RWPE1 (cell line): ENCODE measurements around the gene CCDC150.

Source experiments
- CTCF ChIA-PET: fragments of 350-600 bp; sonication (Branson Sonifier 250); formaldehyde crosslinking; extraction: SDS; loops from one replicate; lab custom pipeline; 2021; lab: Yijun Ruan, JAX
- POLR2A ChIA-PET: fragments of 400-600 bp; formaldehyde crosslinking; extraction: SDS; loops from one replicate; lab custom pipeline; 2020; ENCODE audit warnings: antibody characterized with exemption; ENCODE audit not compliant: low non-redundant PET; lab: Yijun Ruan, JAX
- DNase-seq: peaks from one replicate; pipeline ENCODE4 v3.0.0; 2012; ENCODE audit warnings: low spot score
- H3K27ac ChIP-seq: fragments of 450-650 bp; 2 replicates; pipeline ENCODE4 v1.5.1; 2017
- TF ChIP-seq, protein P1 (sequence below): fragments of 450-650 bp; conservative IDR thresholded peaks from 2 replicates; pipeline ENCODE4 v1.5.1; 2017; ENCODE audit warnings: low read depth, mild to moderate bottlenecking

Gene CCDC150

DNA sequence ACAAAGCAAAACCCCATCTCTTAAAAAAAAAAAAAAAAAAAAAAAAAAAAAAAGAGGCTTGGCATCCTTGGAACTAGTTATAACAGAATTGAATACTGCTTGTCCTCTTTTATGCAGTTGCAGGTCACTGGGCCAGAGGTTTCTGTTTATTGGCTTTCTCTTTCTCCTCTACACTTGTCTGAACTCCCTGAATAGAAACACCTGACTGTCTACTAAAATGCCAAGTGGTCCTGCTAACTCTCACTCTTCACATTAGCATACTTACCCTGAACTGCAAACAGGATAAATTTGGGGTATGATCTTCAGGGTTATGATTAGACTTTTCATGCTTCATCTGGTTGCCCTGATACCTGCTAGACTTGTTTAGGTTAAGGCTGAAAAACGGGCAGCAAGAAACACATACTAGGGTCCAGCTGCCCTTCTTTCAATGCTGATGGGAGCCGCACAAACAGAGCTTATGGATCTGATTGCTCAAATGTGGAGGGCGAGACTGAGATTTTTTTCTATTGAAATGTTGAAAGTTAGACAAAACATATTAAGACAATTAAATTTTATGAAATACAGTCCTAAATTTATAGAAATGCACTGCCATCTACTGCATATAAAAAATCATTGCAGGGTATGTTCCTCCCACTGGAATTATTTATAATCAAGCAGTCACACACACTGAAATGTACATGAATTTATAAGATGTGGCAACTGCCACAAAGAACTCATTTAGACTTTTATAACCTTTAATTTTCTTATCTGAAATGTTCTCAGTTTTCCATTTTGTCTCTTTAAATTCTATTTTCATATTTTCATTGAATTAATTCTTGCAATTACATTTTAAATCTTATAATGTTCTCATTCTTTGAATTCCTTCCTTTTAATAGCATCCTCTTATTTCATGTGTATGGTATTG is 119.2 kb downstream of the CCDC150 start:
- TF ChIP-seq, protein P1, sequence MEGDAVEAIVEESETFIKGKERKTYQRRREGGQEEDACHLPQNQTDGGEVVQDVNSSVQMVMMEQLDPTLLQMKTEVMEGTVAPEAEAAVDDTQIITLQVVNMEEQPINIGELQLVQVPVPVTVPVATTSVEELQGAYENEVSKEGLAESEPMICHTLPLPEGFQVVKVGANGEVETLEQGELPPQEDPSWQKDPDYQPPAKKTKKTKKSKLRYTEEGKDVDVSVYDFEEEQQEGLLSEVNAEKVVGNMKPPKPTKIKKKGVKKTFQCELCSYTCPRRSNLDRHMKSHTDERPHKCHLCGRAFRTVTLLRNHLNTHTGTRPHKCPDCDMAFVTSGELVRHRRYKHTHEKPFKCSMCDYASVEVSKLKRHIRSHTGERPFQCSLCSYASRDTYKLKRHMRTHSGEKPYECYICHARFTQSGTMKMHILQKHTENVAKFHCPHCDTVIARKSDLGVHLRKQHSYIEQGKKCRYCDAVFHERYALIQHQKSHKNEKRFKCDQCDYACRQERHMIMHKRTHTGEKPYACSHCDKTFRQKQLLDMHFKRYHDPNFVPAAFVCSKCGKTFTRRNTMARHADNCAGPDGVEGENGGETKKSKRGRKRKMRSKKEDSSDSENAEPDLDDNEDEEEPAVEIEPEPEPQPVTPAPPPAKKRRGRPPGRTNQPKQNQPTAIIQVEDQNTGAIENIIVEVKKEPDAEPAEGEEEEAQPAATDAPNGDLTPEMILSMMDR: peak; percentile 36
- ChIA-PET POLR2A (no interaction called here), CTCF (interaction anchor here (0.5 to 0.7 kb wide), 3 partner anchors 20 to 220 kb away, joined by 3 to 4 read pairs (median 3); no protein-coding TSS in a partner anchor)
- H3K27ac ChIP-seq: no peak overlapping the region
- DNase-seq: no peak

DNA sequence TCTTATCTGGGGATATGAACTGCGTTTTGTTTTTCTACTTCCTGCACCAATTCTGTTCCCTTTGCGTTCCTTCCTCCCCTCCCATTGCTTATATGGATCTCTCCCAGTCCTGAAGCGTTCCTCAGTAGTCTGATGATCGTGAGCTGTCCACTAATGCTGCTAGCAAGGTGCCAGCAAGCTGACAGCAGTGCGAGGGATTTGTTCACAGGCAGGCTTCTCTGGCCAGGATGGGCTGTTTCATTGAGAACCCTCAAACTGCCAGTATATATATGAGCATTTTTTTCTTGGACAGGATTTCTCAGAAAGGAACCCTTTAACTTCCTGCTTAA is 119.8 kb downstream of the CCDC150 start:
- no peak for DNase-seq
- ChIA-PET POLR2A (no interaction called here), CTCF (interaction anchor here (0.5 to 0.6 kb wide), 2 partner anchors 19 to 117 kb away, joined by 3 read pairs; no protein-coding TSS in a partner anchor)
- H3K27ac ChIP-seq: no peak overlapping the region
- TF ChIP-seq, protein P1: no peak

DNA sequence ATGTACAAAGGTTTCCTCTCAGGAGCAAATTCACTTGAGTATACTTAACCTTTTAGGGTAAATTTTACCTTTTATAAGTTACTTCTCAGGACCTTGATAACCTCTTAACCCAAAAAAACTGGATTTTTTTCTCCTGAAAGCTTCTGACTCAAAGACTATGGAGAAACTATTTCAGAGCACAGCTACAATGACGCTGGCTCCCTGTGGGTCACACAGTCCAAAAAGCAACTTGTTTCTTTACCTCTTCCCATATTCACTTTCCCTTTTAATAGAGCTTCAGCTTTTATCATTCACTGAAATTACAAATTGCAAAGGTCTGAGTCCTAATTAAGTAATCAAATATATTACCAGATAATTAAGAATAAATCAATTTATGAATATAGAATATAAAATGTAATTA is 127.6 kb downstream of the CCDC150 start:
- ChIA-PET CTCF (no interaction called here), POLR2A (no interaction called here)
- H3K27ac ChIP-seq: no peak overlapping the region

More for the DNA sequence above, 127.6 kb downstream of the CCDC150 start:
- TF ChIP-seq, protein P1: no peak
- DNase-seq: no peak
